HL-60/S4 treated with retinoic acid at 250 ng/mL for 4 days and 3 days (cell line): ENCODE results near the gene KRT15.

Experiments
- in situ Hi-C: fragments of 300-500 bp; cut with MboI; formaldehyde crosslinking; loops from 2 replicates; pipeline ENCODE4 v1.7.0; 2022; ENCODE audit warnings: low sequenced_read_pairs

The KRT15 gene

DNA sequence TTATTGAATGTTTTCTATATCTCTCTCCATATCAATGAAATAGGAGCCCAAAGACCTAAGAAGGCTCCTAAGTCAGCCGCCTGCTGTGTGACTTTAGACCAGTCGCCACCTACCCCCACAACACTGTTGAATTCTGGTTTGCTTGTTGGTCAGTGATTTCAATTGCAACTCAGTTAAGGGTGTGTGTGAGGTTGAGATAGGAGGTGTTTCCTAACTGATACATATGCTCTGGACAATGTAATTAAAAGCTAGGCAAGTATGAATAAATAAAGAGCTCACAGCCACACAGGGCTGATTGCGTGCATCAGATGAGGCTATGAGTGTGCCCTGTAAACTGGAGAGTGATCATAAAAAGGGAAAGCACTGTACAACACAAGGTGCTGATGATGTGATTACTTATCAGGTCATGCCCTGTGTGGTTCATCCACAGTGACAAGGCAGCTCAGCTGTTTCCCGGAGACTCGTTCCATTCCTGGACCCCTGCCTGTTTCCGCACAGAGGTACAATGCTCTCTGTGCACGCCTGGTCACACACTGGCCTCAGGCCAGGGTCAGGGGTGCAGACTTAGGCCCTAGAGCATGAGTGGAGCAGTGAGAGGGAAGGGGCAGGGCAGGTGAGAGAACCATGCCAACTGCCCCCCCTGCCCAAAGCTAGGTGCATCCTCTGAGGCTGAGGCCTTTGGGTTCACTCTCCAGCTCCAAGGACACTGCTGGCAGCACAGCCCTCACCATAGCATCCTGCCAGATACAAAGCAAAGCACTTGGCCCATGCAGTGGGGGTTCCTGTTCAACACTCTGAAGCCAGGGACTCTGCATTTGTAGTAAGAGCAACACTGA, 34.5 kb downstream of the KRT15 start:
- in situ Hi-C loops, result no loop called here

DNA sequence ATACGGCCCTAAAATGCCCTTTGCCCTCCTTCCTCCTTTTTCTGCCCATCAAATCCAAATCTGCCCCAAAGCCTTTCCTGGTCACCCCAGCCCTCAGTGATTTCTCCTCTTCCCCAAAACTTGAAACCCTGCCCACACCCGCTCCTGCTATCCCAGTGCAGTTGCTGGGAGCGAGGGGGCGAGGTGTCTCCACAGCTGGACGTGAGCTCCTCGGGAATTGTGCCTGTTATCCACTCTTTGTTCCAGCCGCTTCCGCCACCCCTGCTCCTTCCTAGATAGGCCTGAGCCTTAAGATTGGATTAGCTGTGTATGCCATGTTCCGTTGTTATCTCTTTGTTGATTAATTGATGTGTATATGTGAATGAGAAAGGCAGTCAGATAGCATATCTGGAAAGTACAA, 35.2 kb downstream of the KRT15 start:
- in situ Hi-C loops, result no loop called here

DNA sequence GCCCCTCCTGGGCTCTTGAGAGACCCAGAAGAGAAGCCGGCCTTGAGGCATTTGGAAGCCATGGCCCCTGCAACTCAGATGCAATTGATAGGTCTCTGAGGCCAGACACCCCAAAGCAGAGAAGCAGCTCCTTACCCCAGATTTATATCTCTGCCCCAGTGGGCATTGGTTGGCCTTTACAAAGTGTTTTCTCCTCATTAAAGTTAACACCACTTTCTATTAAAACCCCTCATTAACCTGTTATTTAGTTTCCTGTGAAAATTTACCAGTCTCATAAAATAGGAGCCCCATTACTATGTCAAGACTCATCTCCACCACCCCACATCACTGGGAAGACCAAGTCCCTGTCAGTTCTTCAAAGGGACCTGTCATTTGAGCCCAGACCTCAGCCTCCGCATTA, 37.7 kb downstream of the KRT15 start, which contains the start of gene KRT35:
Gene KRT35, minus strand, starts transcription at position 116 of the 400 bp plus-strand sequence. Its CDS starts 54 bp downstream, at position 62.
- in situ Hi-C loops, result no loop called here

DNA sequence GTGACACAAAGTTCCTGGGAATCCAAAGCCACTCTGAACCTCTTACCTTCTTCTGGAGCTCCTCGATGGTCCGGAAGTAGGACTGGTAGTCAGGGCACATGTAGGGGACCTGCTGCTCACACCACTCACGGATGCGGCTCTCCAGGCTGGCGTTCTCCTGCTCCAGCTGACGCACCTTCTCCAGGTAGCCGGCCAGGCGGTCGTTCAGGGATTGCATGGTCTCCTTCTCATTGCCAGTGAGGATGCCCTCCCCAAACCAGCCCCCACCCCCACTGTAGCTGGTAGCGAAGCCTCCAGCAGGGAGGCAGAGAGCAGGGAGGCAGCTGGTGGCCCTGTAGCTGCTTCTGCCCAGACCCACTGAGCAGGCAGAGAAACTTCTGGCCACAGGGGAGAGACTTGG, 38.1 kb downstream of the KRT15 start:
- in situ Hi-C loops, result no loop called here

- in situ Hi-C loops, result no loop called here
Measured at GRCh38 chr17:41480136-41480535, 38.6 kb downstream of the KRT15 start.

DNA sequence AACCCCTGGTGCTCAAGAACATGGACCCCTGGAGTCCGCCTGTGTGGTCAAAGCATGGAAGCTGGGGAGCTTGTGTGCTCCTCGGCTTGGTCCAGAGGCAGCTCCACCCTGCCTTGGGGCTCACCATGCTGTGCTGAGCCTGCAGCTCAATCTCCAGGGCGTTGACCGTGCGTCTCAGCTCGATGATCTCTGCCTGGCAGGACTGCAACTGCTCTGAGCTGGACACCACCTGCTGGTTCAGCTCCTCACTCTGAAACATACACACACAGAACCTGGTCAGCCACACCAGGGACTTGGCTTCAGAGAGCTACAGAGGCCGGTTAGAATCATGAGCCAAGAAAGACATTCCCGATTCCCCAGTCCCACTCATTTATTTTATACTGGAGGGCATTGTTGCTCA, 40.5 kb downstream of the KRT15 start:
- in situ Hi-C loops, result no loop called here

GRCh38 chr17:41476866-41477815, 41.5 kb downstream of the KRT15 start:
- in situ Hi-C loops, result no loop called here

GRCh38 chr17:41475421-41475820, 43.3 kb downstream of the KRT15 start:
- in situ Hi-C loops, result no loop called here

DNA sequence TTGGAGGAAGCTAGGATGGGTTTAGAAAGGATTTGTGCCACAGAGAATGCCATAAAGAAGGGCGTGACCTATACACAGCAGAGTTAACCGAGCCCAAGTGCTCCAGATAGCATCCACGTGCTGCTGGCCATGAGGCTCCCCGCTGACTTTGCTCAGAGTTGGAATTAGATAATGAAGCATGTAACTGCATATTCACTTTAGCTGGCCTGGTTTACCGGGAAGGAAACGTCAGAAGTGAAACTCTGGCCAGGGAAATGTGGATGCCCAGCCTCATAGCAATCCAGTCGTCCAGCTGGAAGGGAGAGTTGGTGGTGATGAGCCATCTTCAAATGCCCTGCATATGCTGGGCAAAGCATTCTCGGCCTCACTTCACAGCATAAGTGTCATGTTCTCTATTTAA, 43.8 kb downstream of the KRT15 start:
- in situ Hi-C loops, result no loop called here

DNA sequence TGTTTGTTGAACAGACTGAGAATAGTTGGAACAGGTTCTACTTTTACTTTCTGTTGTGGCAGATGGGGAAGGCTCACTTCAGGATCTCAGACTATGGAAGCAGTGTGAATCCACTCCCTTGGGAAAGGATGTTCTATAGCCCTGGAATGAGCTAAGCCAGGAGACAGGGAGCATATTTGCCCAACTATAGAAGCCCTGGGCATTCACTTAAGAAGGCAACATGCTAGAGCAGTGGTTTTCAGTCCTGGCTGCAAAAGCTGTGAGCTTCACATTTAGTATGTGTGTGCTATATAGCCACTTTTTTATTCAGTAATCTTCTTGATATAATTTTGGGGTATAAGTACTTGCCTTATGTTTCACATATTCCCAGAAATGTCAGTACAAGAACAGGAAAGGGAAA, 50.3 kb downstream of the KRT15 start:
- in situ Hi-C loops, result no loop called here

DNA sequence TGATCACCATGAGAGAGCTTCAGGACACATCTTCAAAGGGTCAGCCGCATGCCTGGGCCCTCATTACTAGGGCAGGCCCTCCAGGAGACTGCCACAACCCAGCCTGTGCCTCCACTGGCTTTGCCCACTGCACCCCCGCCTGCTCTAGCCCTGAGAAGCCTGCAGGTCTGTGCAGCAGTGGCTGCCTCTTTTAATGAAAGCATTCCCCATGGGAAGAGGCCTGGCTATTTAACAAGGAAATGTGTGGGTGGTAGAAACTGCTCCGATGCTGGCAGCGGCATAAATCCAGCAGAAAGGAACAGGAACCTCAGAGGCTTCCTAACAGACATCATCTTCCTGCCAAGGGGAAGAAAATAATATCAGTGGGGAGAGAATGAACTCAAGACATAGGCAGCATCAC, 51.1 kb downstream of the KRT15 start:
- in situ Hi-C loops, result no loop called here

GRCh38 chr17:41466988-41467387, 51.7 kb downstream of the KRT15 start, which contains the start of gene KRT32:
TSS of gene KRT32 (minus strand) at chr17:41467386. CDS start at chr17:41467325, 61 bp downstream.
- in situ Hi-C loops, result no loop called here

- in situ Hi-C loops, result no loop called here
Measured at GRCh38 chr17:41464682-41465081, 54.0 kb downstream of the KRT15 start.

- in situ Hi-C loops, result no loop called here
Measured at GRCh38 chr17:41464173-41464572, 54.5 kb downstream of the KRT15 start.

- in situ Hi-C loops, result no loop called here
Measured at GRCh38 chr17:41463746-41464145, 54.9 kb downstream of the KRT15 start.
